Heart left ventricle (tissue), 13 donors: ENCODE data around the gene CCL8.

Experiments
- POLR2A ChIP-seq, 2 donors: fragments of 450-650 bp; IDR thresholded peaks; one replicate each; pipeline ENCODE4 v1.6.1; 2017; ENCODE audit warnings: antibody characterized with exemption in 2 of 2, mild to moderate bottlenecking in 2 of 2, moderate library complexity in 2 of 2
- TF ChIP-seq, protein P1 (sequence below), 12 donors: fragments of 200-600 bp; sonication (generic) in 4 of 12; IDR thresholded peaks; one replicate each; pipeline versions ENCODE4 v1.5.0 to v1.8.0; 2018 to 2022; ENCODE audit warnings: antibody characterized with exemption in 12 of 12, mild to moderate bottlenecking in 5 of 12
- donor health status: ischemic (EF 13 %, LVEDD 7.1; RV severe dilation, severe dysfunction).
- donor health status: DM: no; HTN: yes; CAD: no.
- donor health status: DM: no; HTN: no; CAD: no.
- donor health status: ischemic (EF 25% LVEDD 6.9; RV normal size, moderate dysfunction).
- donor health status: ischemic (EF 25% LVEDD 5.7; RV mildly dilated, moderate dysfunction).
- donor health status: ischemic (EF 35%, LVEDD 5.7; RV mildly dilated, moderate dysfunction).
- donor health status: nonischemic (EF 11% LVEDD 7.7; RV severe dilation, severe dysfunction).
- donor health status: DM: yes; HTN: yes; CAD: no.
- donor health status: PGD.
- donor health status: ischemic (EF 29% LVEDD 5.4; RV normal size, mild dysfunction).
- donor health status: nonischemic (EF 23%, LVEDD 6.1; RV moderate dilation, normal function).

DNA sequence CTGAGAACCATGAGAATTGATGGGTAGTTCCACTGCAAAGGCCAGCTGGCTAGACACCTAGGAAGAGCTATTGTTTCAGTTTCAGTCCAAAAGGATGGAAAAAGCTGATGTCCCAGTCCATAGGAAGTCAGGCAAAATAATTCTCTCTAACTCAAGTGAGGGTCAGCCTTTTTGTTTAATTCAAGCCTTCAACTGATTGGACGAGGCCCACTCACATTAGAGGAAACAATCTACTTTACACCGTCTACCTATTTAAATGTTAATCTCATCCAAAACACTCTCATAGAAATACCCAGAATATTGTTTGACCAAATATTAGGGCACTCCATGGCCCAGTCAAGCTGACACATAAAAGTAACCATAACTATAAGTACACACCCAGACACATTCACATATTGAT lies 22.7 kb downstream of the CCL8 start:
- TF ChIP-seq, protein P1, sequence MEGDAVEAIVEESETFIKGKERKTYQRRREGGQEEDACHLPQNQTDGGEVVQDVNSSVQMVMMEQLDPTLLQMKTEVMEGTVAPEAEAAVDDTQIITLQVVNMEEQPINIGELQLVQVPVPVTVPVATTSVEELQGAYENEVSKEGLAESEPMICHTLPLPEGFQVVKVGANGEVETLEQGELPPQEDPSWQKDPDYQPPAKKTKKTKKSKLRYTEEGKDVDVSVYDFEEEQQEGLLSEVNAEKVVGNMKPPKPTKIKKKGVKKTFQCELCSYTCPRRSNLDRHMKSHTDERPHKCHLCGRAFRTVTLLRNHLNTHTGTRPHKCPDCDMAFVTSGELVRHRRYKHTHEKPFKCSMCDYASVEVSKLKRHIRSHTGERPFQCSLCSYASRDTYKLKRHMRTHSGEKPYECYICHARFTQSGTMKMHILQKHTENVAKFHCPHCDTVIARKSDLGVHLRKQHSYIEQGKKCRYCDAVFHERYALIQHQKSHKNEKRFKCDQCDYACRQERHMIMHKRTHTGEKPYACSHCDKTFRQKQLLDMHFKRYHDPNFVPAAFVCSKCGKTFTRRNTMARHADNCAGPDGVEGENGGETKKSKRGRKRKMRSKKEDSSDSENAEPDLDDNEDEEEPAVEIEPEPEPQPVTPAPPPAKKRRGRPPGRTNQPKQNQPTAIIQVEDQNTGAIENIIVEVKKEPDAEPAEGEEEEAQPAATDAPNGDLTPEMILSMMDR (IDR thresholded peaks at IDR 0.05): no peak
- no peak for TF ChIP-seq POLR2A (IDR thresholded peaks at IDR 0.05)
